H7 (cell line): ENCODE results near the gene NDST4. TPM values are rescaled to one million over a fixed set of nuclear protein-coding genes. Genes with fewer than 3 reads are reported as not detected.

Experiments used
- DNase-seq: peaks from one replicate; pipeline ENCODE4 v3.0.0; 2012
- H3K27me3 ChIP-seq: 2 replicates; pipeline ENCODE4 v1.6.0; 2011; ENCODE audit warnings: mild to moderate bottlenecking, low read length; ENCODE audit not compliant: control insufficient read depth, insufficient read depth
- H3K36me3 ChIP-seq: replicated peaks from 2 replicates; pipeline ENCODE4 v1.5.1; 2011; ENCODE audit warnings: low read length; ENCODE audit not compliant: control insufficient read depth, insufficient read depth
- H3K4me3 ChIP-seq: 2 replicates; pipeline ENCODE4 v1.5.1; 2011; ENCODE audit warnings: low read depth, mild to moderate bottlenecking, control low read depth, low read length, moderate library complexity; ENCODE audit not compliant: insufficient read depth
- total RNA-seq: library from RNA; depleted of rRNA; stranded (reverse); fragments of >200 nt; shearing (Covaris generic); gene quantifications from 2 replicates; pipeline ENCODE4 v1.2.3, GENCODE V29; 2014

NDST4 gene
- total RNA-seq, 1 experiment from 2014 or later, result not detected

- Histone ChIP-seq H3K36me3 (no peaks in the 10 kb centered on the region), H3K4me3 (no peak overlapping the region), H3K27me3 (no peaks in the 10 kb centered on the region)
- DNase-seq, result no peak
Measured at GRCh38 chr4:114905017-114905416, 208.4 kb downstream of the NDST4 start.

- Histone ChIP-seq H3K4me3 (no peak overlapping the region), H3K27me3 (no peaks in the 10 kb centered on the region), H3K36me3 (no peaks in the 10 kb centered on the region)
- DNase-seq, result no peak
Measured at GRCh38 chr4:114900934-114901333, 212.5 kb downstream of the NDST4 start.

GRCh38 chr4:114890773-114891172 lies 222.6 kb downstream of the NDST4 start:
- Histone ChIP-seq H3K36me3 (no peaks in the 10 kb centered on the region), H3K27me3 (no peaks in the 10 kb centered on the region), H3K4me3 (no peak overlapping the region)
- DNase-seq, result no peak

GRCh38 chr4:114886761-114887160 lies 226.7 kb downstream of the NDST4 start:
- no peak overlapping the region for H3K4me3 ChIP-seq
- no peak for DNase-seq
- no peaks in the 10 kb centered on the region for H3K36me3 ChIP-seq
- no peaks in the 10 kb centered on the region for H3K27me3 ChIP-seq

- DNase-seq, result no peak
- Histone ChIP-seq H3K36me3 (no peaks in the 10 kb centered on the region), H3K27me3 (no peaks in the 10 kb centered on the region), H3K4me3 (no peak overlapping the region)
Measured at GRCh38 chr4:114883641-114884040, 229.8 kb downstream of the NDST4 start.

- Histone ChIP-seq H3K4me3 (no peak overlapping the region), H3K36me3 (no peaks in the 10 kb centered on the region), H3K27me3 (no peaks in the 10 kb centered on the region)
- no peak for DNase-seq
Measured at GRCh38 chr4:114879916-114880669, 233.3 kb downstream of the NDST4 start.

GRCh38 chr4:114875630-114876029 lies 237.8 kb downstream of the NDST4 start:
- Histone ChIP-seq H3K36me3 (no peaks in the 10 kb centered on the region), H3K4me3 (no peak overlapping the region), H3K27me3 (no peaks in the 10 kb centered on the region)
- DNase-seq, result no peak

- DNase-seq, result no peak
- Histone ChIP-seq H3K36me3 (no peaks in the 10 kb centered on the region), H3K4me3 (no peak overlapping the region), H3K27me3 (no peaks in the 10 kb centered on the region)
Measured at GRCh38 chr4:114874321-114874720, 239.1 kb downstream of the NDST4 start.

- Histone ChIP-seq H3K36me3 (no peaks in the 10 kb centered on the region), H3K27me3 (no peaks in the 10 kb centered on the region), H3K4me3 (no peak overlapping the region)
- no peak for DNase-seq
Measured at GRCh38 chr4:114870987-114871386, 242.4 kb downstream of the NDST4 start.

- Histone ChIP-seq H3K27me3 (no peaks in the 10 kb centered on the region), H3K36me3 (no peaks in the 10 kb centered on the region), H3K4me3 (no peak overlapping the region)
- DNase-seq, result no peak
Measured at GRCh38 chr4:114866901-114867670, 246.3 kb downstream of the NDST4 start.

- Histone ChIP-seq H3K4me3 (no peak overlapping the region), H3K27me3 (no peaks in the 10 kb centered on the region), H3K36me3 (no peaks in the 10 kb centered on the region)
- DNase-seq, result no peak
Measured at GRCh38 chr4:114864060-114864459, 249.4 kb downstream of the NDST4 start.

- H3K36me3 ChIP-seq, result no peaks in the 10 kb centered on the region
- no peaks in the 10 kb centered on the region for H3K27me3 ChIP-seq
- H3K4me3 ChIP-seq, result no peak overlapping the region
- DNase-seq, result no peak
Measured at GRCh38 chr4:114860786-114861185, 252.6 kb downstream of the NDST4 start.

- H3K27me3 ChIP-seq, result no peaks in the 10 kb centered on the region
- no peaks in the 10 kb centered on the region for H3K36me3 ChIP-seq
- H3K4me3 ChIP-seq, result no peak overlapping the region
- DNase-seq, result no peak
Measured at GRCh38 chr4:114857831-114858230, 255.6 kb downstream of the NDST4 start.

- Histone ChIP-seq H3K36me3 (no peaks in the 10 kb centered on the region), H3K4me3 (no peak overlapping the region), H3K27me3 (no peaks in the 10 kb centered on the region)
- no peak for DNase-seq
Measured at GRCh38 chr4:114839986-114840385, 273.4 kb downstream of the NDST4 start.

GRCh38 chr4:114830628-114831027 lies 282.8 kb downstream of the NDST4 start:
- Histone ChIP-seq H3K27me3 (no peaks in the 10 kb centered on the region), H3K4me3 (no peak overlapping the region), H3K36me3 (no peaks in the 10 kb centered on the region)
- DNase-seq, result no peak
